ENCODE data around the gene DDR1.

Gene DDR1

GRCh38 chr6:30894935-30895334, 10.6 kb downstream of the DDR1 start:
- DNase-seq: no peak
- TF ChIP-seq CTCF (IDR thresholded peaks at IDR 0.05): no peak
- H3K4me3 ChIP-seq: no peak overlapping the region
- no peaks in the 10 kb centered on the region for H3K27me3 ChIP-seq
- H3K27ac ChIP-seq: no peak overlapping the region
- peaks cover 46 to 100% (median 90%) of the 10 kb centered on the region in 3 donors for H3K36me3 ChIP-seq
- H3K9me3 ChIP-seq: no peaks in the 10 kb centered on the region
- peaks cover 0 to 8% (median 0%) of the 10 kb centered on the region in 4 donors for H3K4me1 ChIP-seq
- intact Hi-C loops (cut with DNase I; ENCODE audit: low total_unique reads): no loop called here

GRCh38 chr6:30895343-30895742, 11.0 kb downstream of the DDR1 start:
- no peak for TF ChIP-seq CTCF (IDR thresholded peaks at IDR 0.05)
- Histone ChIP-seq H3K27ac (no peak overlapping the region), H3K4me3 (no peak overlapping the region), H3K4me1 (peaks cover 0 to 4% (median 0%) of the 10 kb centered on the region in 4 donors), H3K9me3 (no peaks in the 10 kb centered on the region), H3K27me3 (no peaks in the 10 kb centered on the region), H3K36me3 (peaks cover 44 to 100% (median 90%) of the 10 kb centered on the region in 3 donors)
- no peak for DNase-seq
- intact Hi-C loops (cut with DNase I; ENCODE audit: low total_unique reads): no loop called here

GRCh38 chr6:30896541-30896940, 12.2 kb downstream of the DDR1 start:
- Histone ChIP-seq H3K36me3 (peaks cover 44 to 89% (median 81%) of the 10 kb centered on the region in 3 donors), H3K4me1 (no peaks in the 10 kb centered on the region), H3K9me3 (no peaks in the 10 kb centered on the region), H3K4me3 (no peak overlapping the region), H3K27me3 (no peaks in the 10 kb centered on the region), H3K27ac (no peak overlapping the region)
- intact Hi-C loops (cut with DNase I; ENCODE audit: low total_unique reads): no loop called here
- no peak for TF ChIP-seq CTCF (IDR thresholded peaks at IDR 0.05)
- no peak for DNase-seq

- DNase-seq: no peak
- no peak overlapping the region for H3K4me3 ChIP-seq
- intact Hi-C loops (cut with DNase I; ENCODE audit: low total_unique reads): no loop called here
- H3K4me1 ChIP-seq: no peaks in the 10 kb centered on the region
- TF ChIP-seq CTCF (IDR thresholded peaks at IDR 0.05): no peak
- H3K9me3 ChIP-seq: no peaks in the 10 kb centered on the region
- peaks cover 43 to 75% (median 67%) of the 10 kb centered on the region in 3 donors for H3K36me3 ChIP-seq
- H3K27ac ChIP-seq: no peak overlapping the region
- H3K27me3 ChIP-seq: no peaks in the 10 kb centered on the region
Measured at GRCh38 chr6:30897882-30898281, 13.6 kb downstream of the DDR1 start.

GRCh38 chr6:30898750-30899360, 14.5 kb downstream of the DDR1 start:
- Histone ChIP-seq H3K9me3 (no peaks in the 10 kb centered on the region), H3K36me3 (peaks cover 33 to 66% (median 58%) of the 10 kb centered on the region in 3 donors), H3K27ac (no peak overlapping the region), H3K27me3 (no peaks in the 10 kb centered on the region), H3K4me1 (no peaks in the 10 kb centered on the region), H3K4me3 (no peak overlapping the region)
- intact Hi-C loops (cut with DNase I; ENCODE audit: low total_unique reads): no loop called here
- no peak for DNase-seq
- no peak for TF ChIP-seq CTCF (IDR thresholded peaks at IDR 0.05)

Data from tibial artery (tissue), 4 donors.